CD4-positive, alpha-beta T cell treated with Interleukin-15 for 1 hour (primary cell): ENCODE results near the gene CHST6.
A peak's percentile ranks its signal among the peaks of the same experiment; 100 is the strongest.
"Not testable (repeated sequence)": the region's sequence is repeated elsewhere in the genome, so short reads cannot be mapped to it uniquely, and the experiment has no call there.

ENCODE experiments used
- DNase-seq: peaks from one replicate; pipeline ENCODE4 v3.0.0-alpha.2; 2020

CHST6 gene

DNA sequence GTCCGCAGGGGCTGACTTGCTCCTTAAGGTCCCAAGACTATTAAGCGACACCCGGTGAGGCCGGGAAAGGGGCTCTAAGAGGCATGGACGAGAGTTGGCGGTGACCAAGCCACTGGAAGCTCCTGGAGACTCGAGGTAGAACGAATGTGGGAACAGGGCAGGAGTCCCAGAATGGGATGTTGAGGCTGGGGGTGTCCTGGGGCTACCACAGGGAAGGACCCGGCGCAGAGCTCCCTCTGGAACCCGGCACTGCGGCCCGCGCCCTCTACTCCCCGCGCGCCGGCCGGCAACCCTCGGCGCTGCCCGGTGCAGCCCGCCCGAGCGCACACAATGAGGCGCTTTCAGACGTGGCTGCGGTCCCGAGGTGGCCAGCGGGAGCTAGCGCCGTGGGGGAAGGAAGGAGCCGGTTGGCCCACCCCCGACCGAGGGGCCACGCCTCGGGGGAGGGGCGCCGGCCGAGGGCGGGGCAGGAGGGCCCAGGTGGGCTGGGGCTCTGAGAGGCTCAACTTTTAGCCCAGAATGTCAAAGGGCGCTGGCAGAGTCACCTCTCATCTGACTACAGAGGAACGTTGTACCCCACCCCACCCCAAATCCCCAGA lies at the start of gene CHST6:
Gene CHST6 (minus strand): TSS at position 366 of the 599 bp plus-strand sequence. CDS start 15,613 bp downstream, outside the sequence.
- DNase-seq: no peak

DNA sequence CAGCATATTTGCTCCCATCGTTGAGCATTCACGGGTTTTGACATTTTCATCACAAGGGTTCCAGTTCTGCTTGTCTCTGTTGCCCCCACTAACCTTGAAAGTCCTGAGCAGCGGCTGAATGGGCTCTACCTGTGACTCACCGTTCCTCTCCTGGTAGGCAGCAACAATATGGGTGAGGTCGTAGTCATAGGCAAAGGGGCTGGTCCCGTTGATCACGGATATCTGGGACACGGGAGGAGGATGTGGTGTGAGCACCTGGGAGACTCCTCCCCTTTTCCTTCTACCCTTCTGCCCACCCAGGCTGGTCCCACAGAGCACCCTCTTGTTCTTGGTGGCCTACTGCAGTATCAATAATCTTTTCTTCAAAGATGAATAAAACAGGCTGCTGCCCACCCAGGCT lies 47.2 kb upstream of the CHST6 start:
- not testable (repeated sequence) for DNase-seq

GRCh38 chr16:75541236-75541635 lies 46.0 kb upstream of the CHST6 start:
- DNase-seq: no peak

DNA sequence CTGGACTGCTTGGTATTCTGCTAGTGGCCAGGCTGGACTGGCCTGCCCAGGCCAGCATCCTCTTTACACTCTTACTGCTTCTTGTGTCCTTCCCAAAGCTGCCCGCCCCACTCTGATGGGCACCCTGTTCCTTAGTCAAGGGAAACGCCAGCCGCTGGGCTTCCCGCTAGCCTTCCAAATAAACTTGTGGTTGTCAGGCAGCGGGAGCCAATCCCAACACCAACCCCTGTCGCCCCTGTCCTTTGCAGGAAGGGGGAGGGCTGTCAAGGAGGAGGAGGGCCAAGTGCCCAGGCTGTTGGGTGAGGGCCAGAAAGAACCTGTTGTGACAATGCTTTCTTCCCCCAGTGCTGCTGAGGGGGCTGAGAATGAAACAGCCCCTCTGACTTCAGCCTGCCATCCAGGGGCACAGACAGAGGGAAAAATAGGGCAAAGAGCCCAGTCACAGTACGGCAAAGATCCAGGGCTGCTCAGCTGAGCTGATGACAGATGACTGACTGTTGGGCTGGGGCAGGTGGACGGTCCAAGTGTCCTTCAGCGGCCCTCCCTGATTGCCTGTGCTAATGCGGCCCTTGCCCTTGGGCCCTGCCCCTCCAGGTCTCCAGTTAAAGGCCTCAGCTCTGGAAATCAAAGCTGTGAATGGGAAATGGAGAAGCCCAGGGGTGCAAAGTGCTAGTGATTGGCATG lies 43.8 kb upstream of the CHST6 start:
- DNase-seq: not testable (repeated sequence)

- DNase-seq: no peak
These were observed 42.5 kb upstream of the CHST6 start for GRCh38 chr16:75537776-75538175.

- DNase-seq: no peak
These were observed 40.7 kb upstream of the CHST6 start, which contains the start of gene CHST5 for GRCh38 chr16:75535901-75536300. TSS of gene CHST5 (minus strand) at chr16:75536108. CDS start at chr16:75530384, 5,724 bp downstream.

- DNase-seq: no peak
These were observed 40.1 kb upstream of the CHST6 start for GRCh38 chr16:75535211-75535843.

GRCh38 chr16:75534560-75535205 lies 39.4 kb upstream of the CHST6 start:
- DNase-seq: no peak

DNA sequence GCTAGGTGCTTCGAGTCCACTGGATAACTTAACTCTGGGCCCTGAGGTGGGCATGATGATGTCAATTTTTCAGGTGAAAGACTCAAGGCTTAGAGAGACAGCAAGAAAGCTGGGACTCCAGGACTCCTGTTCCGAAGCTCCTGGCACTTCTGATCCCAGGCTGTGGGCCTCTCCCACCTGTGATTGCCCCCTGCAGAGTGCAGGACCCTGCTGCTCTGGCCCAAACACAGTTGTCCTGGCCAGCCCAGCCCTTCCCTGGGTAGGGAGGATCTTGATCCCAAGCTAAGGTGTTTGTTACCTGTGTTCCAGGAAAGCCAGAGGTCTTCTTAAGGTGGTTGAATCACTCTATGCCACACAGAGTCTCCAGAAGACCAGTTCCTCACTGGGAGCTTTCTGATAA lies 37.5 kb upstream of the CHST6 start:
- no peak for DNase-seq

DNA sequence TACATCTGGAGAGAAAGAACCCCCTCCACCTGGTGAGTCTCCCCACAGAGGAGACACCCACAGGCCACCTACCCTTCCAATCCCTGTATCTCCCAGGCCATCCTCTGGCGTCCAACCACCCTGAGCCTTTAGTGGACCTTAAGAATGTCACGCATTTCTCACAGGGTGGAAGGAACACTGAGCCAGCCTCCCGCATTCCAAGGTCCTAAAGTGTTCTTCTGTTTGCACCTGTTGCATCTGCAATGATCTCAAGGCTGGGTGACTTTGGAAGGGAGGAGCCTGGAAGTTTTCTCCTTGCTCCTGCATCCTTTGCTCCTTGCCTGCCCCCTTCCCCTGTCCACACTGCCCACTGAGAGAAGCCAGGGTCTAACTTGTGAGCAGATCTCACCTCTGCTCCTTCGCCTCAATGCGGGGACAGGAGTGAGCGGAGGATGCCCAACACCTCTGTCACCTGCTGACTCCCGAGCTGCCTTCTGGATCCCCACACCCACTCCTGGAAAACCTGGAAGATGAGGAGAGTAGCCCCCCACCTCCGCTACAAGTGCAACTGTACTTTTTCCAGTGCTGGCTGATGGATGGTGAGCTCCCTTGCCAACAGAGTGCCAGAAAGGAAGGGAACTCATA lies 37.0 kb upstream of the CHST6 start:
- no peak for DNase-seq

DNA sequence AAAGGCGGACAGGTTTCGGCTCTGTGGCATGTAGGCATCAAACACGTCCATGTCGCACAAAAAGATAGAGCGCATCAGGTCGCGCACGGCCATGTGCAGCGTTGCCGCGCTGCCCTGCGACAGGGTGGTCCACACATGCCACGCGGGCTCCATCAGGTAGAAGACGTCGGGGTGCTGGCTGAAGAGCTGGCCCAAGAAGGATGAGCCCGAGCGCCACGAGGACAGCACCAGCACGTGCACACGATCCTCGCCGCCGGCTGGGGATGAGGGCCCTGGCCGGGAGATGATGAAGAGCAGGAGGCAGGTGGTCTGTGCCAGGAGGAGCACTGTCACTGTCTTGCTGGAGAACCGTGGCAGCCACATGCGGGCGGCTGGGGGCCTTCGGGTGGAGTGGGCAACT lies 34.7 kb upstream of the CHST6 start:
- no peak for DNase-seq

- no peak for DNase-seq
These were observed 34.0 kb upstream of the CHST6 start for GRCh38 chr16:75529056-75529905.

DNA sequence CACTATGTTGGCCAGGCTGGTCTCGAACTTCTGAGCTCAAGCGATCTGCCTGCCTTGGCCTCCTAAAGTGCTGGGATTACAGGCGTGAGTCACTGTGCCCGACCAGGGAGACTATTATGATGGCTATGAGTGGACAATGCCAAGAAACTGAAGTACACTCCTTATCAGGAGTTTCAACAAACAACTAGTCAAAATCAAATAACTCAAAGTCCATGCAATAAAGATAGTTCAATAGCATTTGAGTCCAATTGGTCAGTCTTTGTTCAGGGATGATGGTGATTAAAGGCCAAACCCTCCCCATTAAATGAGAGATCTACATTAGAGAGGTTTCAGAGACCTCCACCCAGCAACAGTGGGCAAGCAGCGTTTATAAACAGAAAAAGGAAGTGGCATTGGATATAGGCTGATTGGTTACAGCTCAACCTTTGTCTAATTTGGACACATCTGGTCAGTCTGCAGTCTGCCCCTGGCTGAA lies 32.6 kb upstream of the CHST6 start:
- DNase-seq: no peak

GRCh38 chr16:75526032-75526790 lies 31.0 kb upstream of the CHST6 start:
- no peak for DNase-seq

DNA sequence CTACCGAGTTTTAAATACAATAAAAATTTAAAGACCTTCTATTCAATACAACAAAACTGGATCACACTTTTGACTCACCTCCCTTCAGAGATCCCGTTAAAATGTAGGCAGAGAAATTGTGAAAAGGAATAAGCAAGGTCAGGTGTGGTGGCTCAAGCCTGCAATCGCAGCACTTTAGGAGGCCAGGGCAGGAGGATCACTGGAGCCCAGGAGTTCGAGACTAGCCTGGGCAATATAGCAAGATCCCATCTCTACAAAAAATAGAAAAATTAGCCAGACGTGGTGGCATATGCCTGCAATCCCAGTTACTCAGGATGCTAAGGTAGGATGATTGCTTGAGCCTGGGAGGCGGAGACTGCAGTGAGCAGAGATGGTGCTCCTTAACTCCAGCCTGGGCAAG lies 23.9 kb upstream of the CHST6 start:
- DNase-seq: no peak

DNA sequence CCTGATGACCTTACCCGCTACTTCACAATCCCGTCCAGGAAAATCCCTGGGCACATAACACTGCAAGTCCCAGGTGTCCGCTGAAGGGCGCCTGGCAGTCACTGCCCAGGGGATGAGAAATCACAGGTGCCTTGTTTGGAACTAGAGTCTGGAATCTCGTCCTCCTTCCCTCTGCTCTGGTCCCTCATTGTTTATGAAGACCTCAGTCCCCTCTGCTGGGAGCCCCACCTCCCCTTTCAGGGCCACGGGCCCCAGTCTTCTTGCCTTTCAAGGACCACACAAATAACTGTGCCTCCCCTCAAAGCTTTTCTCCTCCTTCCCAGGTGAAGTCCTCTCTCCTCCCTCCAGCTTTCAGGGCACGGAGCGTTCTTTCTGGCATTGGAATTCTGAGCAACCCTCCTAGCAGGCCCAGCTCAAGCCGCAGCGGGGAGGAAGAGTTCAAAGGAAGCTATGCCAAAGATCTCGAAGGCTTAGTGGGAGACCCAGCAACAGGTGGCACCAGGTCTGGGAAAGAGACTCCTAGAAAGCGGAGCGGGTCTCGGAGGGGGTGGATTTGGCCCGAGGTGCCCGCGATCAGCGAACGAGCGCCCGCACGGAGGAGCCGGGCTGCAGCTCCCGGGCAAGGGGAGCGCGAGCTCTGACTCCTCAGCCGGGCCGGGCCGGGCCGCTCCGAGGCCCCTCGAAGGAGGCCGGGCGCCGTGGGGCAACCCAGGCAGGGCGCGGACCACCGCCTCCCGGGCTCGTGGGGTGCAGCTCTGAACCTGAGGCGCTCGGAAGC lies 21.1 kb upstream of the CHST6 start:
- not testable (repeated sequence) for DNase-seq

DNA sequence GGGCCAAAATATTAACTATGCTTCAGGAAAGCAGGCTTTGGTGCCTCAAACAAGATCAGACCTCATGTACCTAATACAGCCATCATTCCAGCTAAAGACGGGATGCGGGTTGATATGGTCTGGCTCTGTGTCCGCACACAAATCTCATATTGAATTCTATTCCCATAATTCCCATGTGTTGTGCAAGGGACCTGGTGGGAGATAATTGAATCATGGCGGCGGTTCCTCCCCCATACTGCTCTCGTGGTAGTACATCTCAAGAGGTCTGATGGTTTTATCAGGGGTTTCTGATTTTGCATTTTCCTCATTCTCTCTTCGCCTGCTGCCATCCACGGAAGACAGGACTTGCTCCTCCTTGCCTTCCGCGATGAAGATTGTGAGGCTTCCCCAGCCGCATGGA lies 19.1 kb upstream of the CHST6 start:
- DNase-seq: no peak

DNA sequence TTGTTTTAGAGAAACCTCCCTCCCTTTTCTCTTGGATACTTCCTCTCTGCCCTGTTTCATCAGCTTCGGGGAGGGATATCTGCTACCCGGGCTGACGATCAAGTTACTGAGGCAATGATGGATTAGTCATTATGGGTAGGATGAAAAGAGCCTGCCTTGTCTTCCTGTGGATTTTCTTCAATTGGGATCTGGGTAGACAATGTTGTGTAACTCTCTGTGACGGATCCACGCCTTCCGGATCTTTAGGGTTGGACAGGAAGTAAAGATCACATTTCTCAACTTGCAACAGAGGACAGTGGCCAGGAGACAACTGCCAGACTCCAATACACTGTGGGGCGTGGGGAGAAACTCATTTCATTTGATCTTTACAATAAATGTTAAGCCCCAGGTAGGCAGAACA lies 11.3 kb upstream of the CHST6 start:
- DNase-seq: peak; percentile 60

GRCh38 chr16:75506107-75506506 lies 10.9 kb upstream of the CHST6 start:
- DNase-seq: no peak

DNA sequence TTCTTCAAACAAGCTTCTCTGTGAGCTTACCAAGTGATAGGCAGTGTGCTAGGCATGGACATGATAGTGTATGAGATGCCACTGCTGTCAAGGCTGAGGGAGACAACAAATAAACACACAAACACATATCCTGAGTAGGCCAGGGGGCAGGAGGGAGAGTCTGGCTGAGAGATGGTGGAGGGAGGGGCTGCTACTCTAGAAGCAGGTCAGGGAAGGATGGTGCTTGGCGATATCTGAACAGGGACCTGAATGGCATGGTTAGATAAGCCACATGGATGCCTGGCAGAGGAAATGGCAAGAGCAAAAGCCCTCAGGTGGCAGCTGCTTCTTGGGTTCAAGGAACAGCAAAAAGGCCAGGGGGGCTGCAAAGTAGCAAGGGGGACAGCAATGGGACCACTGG lies 8.6 kb upstream of the CHST6 start:
- no peak for DNase-seq
